ENCODE results near the gene KTI12.

Gene KTI12

DNA sequence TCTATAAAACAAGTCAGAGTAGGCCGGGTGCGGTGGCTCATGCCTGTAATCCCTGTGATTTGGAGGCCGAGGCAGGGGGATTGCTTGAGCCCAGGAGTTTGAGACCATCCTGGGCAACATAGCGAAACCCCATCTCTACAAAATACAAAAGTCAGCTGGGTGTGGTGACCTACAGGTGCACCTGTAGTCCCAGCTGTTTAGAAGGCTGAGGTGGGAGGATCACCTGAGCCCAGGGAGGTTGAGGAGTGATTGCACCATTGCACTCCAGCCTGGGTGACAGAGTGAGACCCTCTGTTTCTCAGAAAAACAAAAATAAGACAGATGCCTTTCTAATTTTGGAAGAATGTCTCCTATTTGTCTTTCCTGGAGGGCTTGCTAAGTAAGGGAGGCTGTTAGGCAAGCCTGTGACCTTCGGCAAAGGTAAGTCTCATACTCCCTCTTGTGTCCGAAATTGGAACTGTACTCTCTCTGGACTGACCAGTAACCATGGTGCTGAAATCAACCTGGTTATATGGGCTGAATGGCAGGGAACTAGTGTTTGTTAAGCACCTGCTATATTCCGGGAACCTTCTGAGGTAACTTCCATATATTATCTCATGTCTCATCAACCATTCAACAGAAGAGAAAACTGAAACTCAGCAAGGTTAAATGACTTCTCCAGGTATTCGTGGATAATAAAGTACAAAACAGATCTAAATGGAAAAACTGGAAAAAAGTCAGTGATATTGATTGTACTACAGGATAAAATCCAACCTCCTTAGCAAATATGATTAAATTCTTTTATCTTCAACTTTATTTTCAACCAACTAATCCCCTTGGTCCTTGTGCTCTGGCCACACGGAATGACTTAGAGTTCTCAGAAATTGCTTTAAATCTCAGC is 31.3 kb downstream of the KTI12 start:
- DNase-seq (ENCODE audit: low read depth), result peak; percentile 97
- H3K4me3 ChIP-seq (ENCODE audit: low read depth, low read length), result no peak overlapping the region
- TF ChIP-seq, protein P1, sequence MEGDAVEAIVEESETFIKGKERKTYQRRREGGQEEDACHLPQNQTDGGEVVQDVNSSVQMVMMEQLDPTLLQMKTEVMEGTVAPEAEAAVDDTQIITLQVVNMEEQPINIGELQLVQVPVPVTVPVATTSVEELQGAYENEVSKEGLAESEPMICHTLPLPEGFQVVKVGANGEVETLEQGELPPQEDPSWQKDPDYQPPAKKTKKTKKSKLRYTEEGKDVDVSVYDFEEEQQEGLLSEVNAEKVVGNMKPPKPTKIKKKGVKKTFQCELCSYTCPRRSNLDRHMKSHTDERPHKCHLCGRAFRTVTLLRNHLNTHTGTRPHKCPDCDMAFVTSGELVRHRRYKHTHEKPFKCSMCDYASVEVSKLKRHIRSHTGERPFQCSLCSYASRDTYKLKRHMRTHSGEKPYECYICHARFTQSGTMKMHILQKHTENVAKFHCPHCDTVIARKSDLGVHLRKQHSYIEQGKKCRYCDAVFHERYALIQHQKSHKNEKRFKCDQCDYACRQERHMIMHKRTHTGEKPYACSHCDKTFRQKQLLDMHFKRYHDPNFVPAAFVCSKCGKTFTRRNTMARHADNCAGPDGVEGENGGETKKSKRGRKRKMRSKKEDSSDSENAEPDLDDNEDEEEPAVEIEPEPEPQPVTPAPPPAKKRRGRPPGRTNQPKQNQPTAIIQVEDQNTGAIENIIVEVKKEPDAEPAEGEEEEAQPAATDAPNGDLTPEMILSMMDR (conservative IDR thresholded peaks at IDR 0.05; ENCODE audit: low read depth, low read length), result peak; percentile 96

- TF ChIP-seq, protein P1 (conservative IDR thresholded peaks at IDR 0.05; ENCODE audit: low read depth, low read length), result no peak
- DNase-seq (ENCODE audit: low read depth), result no peak
- no peak overlapping the region for H3K4me3 ChIP-seq (ENCODE audit: low read depth, low read length)
Observed at GRCh38 chr1:51998701-51999100, 34.9 kb downstream of the KTI12 start.

DNA sequence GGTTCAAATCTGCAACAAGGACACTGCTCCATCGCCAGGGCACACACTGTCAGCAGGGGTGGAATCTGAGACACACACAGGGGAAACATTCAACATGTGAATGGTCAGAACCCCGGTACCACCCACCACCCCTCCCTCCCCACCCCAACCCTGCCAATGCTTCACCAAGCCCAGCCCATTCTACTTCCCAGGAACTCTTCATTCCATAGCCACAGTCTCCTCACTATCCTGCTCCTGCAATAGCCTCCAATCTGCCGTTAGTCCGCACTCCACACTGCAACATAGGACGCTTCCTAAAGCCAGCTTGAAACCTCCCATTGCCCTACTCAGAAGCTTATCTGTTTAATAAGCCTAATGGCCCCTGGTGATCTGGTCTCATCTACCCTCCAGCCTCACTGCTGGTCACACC is 35.6 kb downstream of the KTI12 start:
- no peak overlapping the region for H3K4me3 ChIP-seq (ENCODE audit: low read depth, low read length)
- DNase-seq (ENCODE audit: low read depth), result no peak
- TF ChIP-seq, protein P1 (conservative IDR thresholded peaks at IDR 0.05; ENCODE audit: low read depth, low read length), result no peak

GRCh38 chr1:51990478-51990965 is 43.1 kb downstream of the KTI12 start, which contains the start of gene RAB3B:
TSS of gene RAB3B (minus strand) at chr1:51990700. CDS start at chr1:51977117, 13,583 bp downstream.
- H3K4me3 ChIP-seq (ENCODE audit: low read depth, low read length), result peak within 1 kb of the TSS; percentile 54
- DNase-seq (ENCODE audit: low read depth), result peak; percentile 53
- TF ChIP-seq, protein P1 (conservative IDR thresholded peaks at IDR 0.05; ENCODE audit: low read depth, low read length), result no peak

DNA sequence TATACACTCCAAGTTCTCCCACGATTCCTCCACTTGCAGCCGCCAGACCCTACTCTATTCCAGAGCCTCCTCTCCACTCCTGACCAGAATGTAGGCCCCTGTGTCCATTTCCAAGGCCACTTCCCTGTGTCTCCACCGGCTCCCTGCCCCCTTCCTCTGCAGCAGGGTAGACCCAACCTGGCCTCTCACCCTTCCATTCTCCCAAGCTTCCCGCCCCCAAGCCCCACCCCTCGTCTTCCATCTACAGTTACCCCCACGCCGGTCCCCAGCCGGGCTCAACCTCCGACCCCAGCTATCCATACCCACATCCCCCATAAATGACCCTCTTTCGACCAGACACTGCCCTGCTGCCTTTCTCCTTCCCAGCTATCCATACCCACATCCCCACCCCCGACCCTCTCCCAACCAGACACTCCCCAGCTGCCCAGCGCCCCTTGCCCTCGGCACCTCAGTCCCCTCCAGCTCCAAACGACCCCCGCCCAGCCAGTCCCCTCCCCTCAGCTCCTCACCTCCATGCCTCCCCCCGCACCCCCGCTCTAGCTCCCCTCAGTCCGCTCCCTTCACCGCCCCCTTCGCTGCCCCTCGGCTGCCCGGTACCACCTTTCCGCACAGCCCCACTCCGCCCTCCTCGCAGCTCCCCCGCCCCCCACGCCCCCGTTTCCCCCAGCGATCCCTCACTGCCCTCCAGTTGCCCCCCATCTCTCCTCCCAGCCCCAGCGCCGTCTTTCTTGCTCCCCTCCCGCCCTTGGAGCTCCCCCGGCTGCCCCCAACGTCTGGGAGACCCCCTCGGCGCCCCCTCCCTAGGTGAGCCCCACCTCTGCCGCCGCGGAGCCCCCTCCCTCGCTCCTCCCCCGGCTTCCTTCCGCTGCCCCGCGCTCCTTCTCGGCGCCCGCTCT is 43.8 kb downstream of the KTI12 start:
- TF ChIP-seq, protein P1 (conservative IDR thresholded peaks at IDR 0.05; ENCODE audit: low read depth, low read length), result no peak
- H3K4me3 ChIP-seq (ENCODE audit: low read depth, low read length), result peak overlapping the region; percentile 54
- no peak for DNase-seq (ENCODE audit: low read depth)

DNA sequence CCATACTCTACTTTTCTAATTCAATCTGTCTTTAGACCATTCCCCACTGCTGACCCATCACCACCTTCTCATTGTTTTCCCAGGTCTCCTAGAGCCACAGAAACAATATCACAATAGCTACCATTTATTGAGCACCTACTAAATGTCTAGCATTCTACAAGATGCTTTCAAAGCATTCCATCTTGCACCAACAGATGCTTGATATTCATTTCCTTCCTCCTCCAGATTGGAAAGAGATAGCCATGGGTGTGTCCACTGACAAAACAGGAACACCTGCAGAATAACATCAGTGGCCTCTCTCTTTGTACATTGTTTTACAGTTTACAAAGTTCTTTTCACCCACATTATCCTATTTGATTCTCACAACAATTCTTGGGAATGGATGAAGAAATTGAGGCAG is 45.4 kb downstream of the KTI12 start:
- no peak for DNase-seq (ENCODE audit: low read depth)
- TF ChIP-seq, protein P1 (conservative IDR thresholded peaks at IDR 0.05; ENCODE audit: low read depth, low read length), result no peak
- no peak overlapping the region for H3K4me3 ChIP-seq (ENCODE audit: low read depth, low read length)

Measured in choroid plexus epithelial cell (primary cell).